GM18499 (cell line): ENCODE results near the gene BMERB1.

Experiments used
- ATAC-seq: cut with Tn5 transposase; IDR thresholded peaks from one replicate; pipeline ENCODE4 v1.9.1; 2021; ENCODE audit warnings: moderate number of reproducible peaks; ENCODE audit not compliant: insufficient read depth, unreplicated experiment

The BMERB1 gene

GRCh38 chr16:15518381-15519351 is 84.3 kb downstream of the BMERB1 start:
- ATAC-seq, result no peak

GRCh38 chr16:15519790-15520189 is 85.4 kb downstream of the BMERB1 start:
- ATAC-seq, result no peak

GRCh38 chr16:15521390-15521757 is 87.0 kb downstream of the BMERB1 start:
- ATAC-seq, result no peak

GRCh38 chr16:15521758-15522509 is 87.5 kb downstream of the BMERB1 start:
- ATAC-seq, result no peak

GRCh38 chr16:15523092-15523541 is 88.7 kb downstream of the BMERB1 start:
- no peak for ATAC-seq

GRCh38 chr16:15523939-15524338 is 89.6 kb downstream of the BMERB1 start:
- no peak for ATAC-seq

- no peak for ATAC-seq
Measured at GRCh38 chr16:15524966-15525365, 90.6 kb downstream of the BMERB1 start.

GRCh38 chr16:15526097-15526496 is 91.7 kb downstream of the BMERB1 start:
- ATAC-seq, result no peak

GRCh38 chr16:15526731-15527130 is 92.3 kb downstream of the BMERB1 start:
- ATAC-seq, result no peak

GRCh38 chr16:15529673-15530072 is 95.3 kb downstream of the BMERB1 start:
- no peak for ATAC-seq

GRCh38 chr16:15530085-15530484 is 95.7 kb downstream of the BMERB1 start:
- no peak for ATAC-seq

- ATAC-seq, result no peak
Measured at GRCh38 chr16:15532825-15533224, 98.4 kb downstream of the BMERB1 start.

GRCh38 chr16:15533386-15533785 is 99.0 kb downstream of the BMERB1 start:
- ATAC-seq, result no peak

GRCh38 chr16:15535772-15536171 is 101.4 kb downstream of the BMERB1 start:
- no peak for ATAC-seq

GRCh38 chr16:15536843-15537242 is 102.5 kb downstream of the BMERB1 start:
- no peak for ATAC-seq

- no peak for ATAC-seq
Measured at GRCh38 chr16:15538507-15538906, 104.1 kb downstream of the BMERB1 start.

GRCh38 chr16:15539197-15539596 is 104.8 kb downstream of the BMERB1 start:
- no peak for ATAC-seq

- ATAC-seq, result no peak
Measured at GRCh38 chr16:15542261-15542660, 107.9 kb downstream of the BMERB1 start.

GRCh38 chr16:15542734-15543347 is 108.5 kb downstream of the BMERB1 start:
- no peak for ATAC-seq

- no peak for ATAC-seq
Measured at GRCh38 chr16:15544405-15544804, 110.0 kb downstream of the BMERB1 start.

GRCh38 chr16:15545544-15545943 is 111.2 kb downstream of the BMERB1 start:
- no peak for ATAC-seq
